Upper lobe of left lung (tissue), 4 donors: ENCODE results near the gene RASIP1.

Experiments
- CTCF ChIP-seq, 6 experiments: fragments of 450-650 bp in 4 of 6; fragments of 200-600 bp in 2 of 6; sonication (generic) in 2 of 6; IDR thresholded peaks; one replicate each; pipeline ENCODE4 v1.5.1; 2016 to 2019; ENCODE audit warnings: antibody characterized with exemption in 6 of 6
- POLR2A ChIP-seq, 4 donors: fragments of 450-650 bp; IDR thresholded peaks; one replicate each; pipeline ENCODE4 v1.5.1; 2016 to 2017; ENCODE audit warnings: antibody characterized with exemption in 4 of 4, mild to moderate bottlenecking in 2 of 4
- POLR2AphosphoS5 ChIP-seq, 2 donors: sonication (generic); formaldehyde crosslinking; IDR thresholded peaks; one replicate each; pipeline ENCODE4 v1.5.1; 2017; ENCODE audit warnings: antibody characterized with exemption in 2 of 2

- TF ChIP-seq CTCF (IDR thresholded peaks at IDR 0.05) = no peak
- TF ChIP-seq POLR2A (IDR thresholded peaks at IDR 0.05) = no peak
- TF ChIP-seq POLR2AphosphoS5 (IDR thresholded peaks at IDR 0.05) = no peak
These were observed 15.4 kb upstream of the RASIP1 start for GRCh38 chr19:48755787-48756186.
